GM21528 (cell line): ENCODE results near the gene CSTF1.
"Not testable (repeated sequence)": the region's sequence is repeated elsewhere in the genome, so short reads cannot be mapped to it uniquely, and the experiment has no call there.

ENCODE experiments used
- ATAC-seq: cut with Tn5 transposase; IDR thresholded peaks from one replicate; pipeline ENCODE4 v1.9.1; 2021; ENCODE audit warnings: mild to moderate bottlenecking, moderate library complexity; ENCODE audit not compliant: unreplicated experiment, low FRiP score

The CSTF1 gene

DNA sequence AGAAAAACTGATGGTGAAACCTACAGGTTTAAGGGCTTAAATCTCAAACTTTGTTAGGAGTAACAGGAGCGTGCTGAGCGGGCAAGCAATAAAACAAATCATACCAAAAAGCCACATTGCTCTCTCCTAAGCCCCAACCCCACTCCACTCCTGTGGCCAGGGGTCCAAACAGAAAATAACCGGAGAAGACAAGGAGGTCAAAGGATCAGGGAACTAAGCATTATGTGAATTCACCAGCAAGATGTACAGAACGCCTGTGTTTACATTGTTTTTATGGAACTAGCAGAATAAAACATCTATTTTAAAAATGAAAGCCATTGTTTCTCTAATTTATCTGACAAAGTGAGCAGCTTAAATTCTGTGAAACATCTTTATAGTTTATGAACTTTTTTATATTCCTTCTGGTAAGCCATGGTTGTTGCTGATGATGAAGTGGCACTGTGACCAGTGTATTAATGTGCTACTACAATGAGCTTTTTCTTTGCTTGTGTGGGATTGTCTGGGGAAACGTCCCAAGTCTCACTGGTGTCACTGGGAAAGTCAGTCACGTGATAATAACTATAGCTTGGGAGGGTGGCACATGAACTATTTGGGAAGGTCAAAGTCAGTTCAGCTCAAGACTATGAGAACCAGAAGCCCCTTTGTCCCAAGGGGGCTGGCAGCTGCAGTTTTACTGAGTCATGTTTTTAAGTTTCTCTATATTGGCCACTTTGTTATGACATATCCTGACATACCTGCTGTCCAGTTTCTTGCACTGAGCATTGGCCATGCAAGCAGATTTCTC, 23.9 kb upstream of the CSTF1 start:
- ATAC-seq: no peak

DNA sequence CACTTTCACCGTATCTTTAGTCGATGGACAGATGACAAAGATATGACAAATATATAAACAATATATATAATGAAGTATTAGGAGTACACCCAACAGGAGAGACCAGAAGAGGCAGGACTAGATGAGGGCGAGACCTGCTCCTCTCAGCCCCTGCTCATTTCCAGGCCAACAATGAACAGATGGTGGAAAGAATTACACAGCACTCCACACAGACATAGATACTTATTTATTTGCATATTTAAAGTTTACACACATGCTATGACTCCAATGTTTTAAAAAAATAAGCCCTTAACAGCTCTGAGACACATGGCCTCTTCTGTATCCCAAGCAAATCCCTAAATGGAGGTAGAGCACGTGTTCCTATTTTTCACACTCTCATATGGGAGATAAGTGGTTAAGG, 23.3 kb upstream of the CSTF1 start:
- no peak for ATAC-seq

DNA sequence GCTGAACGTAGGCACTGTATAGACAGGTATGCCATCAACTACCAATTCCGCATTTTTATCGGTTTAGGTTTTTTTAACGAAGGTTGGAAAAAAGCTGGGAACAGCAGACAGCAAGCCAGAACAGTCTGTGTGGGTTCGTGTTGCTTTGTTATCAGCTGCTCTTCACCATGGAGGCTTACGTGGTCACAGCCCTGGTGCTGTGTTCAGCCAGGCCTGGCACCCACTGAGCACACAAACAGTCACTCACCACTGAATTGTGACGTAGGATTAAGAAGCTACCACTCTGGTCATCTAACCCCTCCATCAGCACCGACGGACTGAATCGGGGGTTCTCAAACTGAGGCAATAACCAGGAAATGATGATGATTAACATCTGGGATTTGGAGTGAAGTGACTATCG, 20.5 kb upstream of the CSTF1 start:
- ATAC-seq: no peak

DNA sequence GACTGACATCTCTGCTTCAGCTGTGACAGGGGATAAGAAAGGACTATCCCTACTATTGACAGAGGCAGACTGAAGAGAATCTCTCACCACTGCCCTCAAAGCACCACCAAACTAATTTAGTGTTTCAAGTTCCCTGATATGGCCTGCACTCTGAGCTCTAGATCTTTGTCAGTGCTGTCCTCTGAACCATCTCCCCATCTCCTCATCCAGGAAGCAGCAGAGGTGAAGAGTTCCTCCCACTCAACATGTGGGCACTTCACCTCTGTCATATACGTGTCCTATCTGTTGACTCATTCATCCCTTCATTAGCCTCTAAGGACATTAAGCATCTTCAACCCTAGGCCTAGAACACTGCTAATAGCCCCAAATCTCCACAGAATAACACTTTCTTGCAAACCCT, 19.6 kb upstream of the CSTF1 start:
- no peak for ATAC-seq

DNA sequence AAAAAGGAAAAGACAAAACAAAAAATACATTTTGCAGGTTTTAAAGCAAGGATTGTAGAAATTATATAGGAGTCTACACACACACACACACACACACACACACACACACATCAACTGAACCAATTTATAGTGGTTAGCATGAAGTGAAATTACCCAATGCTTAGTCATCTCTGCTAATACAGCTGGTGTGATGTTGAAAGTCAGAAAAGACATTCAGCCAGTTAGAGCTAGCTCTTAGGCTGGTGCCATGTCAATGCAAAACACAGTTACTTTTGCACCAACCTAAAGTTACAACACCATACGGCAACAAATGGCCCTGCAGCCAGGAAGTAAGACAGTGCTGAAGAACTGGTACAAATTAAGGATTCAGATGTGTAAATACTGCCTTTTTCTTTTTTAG, 18.5 kb upstream of the CSTF1 start:
- ATAC-seq: no peak

DNA sequence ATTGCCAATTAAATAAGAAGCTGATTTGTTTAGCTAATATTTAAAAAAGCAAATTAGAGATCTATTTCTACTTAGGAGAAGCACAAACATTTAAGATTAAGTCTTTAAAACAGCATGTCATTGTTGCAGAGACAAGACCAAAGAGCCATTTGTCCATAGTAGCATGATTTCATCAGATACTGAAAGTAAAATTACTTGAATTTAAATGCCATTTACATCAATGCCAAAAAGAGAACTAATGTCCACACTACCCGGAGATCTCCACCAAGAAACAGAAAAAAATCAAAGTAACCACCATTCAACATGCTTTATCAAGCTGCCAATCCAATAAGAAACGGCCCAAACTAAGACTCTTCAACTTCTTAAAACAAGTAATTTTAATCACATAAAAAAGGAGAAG, 16.1 kb upstream of the CSTF1 start:
- no peak for ATAC-seq

DNA sequence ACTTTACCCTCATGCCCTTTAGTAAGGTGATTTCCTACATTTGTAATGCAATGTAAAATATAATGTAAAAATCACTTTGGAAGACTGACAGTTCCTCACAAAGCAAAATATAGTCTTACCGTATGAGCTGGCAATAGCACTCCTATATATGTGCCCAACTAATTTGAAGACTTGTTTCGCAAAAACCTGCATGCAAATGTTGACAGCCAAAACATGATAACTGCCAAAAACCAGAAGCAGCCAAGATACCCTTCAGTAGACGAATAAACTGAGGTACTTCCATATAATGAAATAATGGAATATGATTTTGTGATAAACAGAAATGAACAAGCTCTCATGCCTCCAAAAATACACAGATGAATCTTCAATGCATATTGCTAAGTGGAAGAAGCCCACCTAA, 14.1 kb upstream of the CSTF1 start:
- no peak for ATAC-seq

DNA sequence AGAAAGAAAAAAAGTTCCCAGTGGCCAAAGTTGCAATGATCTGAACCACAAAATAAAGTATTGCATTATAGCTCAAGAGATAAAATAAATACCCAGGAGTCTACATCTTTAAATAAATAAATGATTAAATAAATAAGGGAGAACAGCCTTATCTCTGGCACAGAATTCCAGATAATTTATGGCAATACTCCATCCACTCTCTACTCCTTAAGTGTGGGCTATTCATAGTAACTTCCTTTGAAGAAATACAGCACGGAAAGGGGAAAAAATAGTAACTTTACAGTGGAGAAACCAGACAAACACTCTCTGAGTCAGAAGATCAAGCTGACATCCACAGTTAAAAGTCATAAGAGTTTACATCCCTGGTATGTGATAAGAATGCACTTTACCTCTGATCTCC, 12.1 kb upstream of the CSTF1 start:
- no peak for ATAC-seq

DNA sequence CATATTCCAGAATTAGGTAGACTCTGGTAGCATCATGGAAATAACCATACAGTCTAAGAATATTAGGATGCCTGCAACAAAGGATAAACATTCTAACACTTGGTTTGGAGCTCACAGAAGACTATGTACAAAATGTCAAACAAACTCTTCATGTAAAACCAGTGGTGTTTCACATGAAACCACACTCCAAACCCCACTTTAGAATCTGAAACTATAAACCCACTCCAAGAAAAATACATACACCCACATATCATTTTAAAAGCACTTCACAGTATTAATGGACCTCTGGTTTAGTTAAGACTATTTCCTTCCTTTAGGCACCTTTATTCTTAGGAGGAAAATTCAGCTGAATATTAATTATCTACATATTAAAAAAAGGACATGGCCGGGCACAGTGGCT, 10.9 kb upstream of the CSTF1 start:
- no peak for ATAC-seq

DNA sequence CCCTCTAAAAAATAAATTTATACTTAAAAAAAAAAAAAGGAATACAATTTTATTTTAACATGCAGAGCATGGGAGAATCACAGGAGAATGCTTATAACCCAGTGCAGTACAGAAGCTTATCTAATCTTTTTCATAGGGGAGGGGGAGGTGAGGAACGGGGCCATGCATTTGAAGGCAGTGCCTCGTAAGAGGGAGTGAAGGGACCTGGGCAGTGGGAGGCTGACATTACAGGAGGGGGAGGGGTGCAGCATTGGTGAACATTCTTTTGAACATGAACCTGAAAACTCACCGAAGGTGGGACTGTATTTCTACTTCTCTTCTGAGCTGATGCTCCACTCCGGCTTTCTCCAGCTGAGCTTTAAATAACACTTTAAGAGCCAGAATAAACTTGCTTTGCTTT, 9.7 kb upstream of the CSTF1 start:
- no peak for ATAC-seq

DNA sequence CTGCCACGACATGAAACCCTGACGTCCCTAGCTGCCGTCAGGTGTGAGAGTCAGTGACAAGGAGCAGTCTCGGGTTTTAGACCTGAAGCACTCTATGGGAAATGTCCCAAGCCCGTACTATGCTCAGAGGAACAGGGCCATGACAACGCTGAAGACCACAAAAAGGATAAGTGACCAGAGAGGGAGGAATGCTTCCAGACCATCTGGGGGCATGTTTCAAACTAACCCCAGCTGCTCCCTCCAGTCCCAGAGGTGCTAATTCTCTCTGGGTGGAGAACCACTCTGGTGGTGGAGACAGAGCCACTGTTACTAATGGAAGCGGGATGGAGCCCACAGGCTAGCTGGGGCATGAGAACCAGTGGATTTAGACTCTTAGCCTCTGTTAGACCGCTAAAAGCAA, 9.1 kb upstream of the CSTF1 start:
- no peak for ATAC-seq

DNA sequence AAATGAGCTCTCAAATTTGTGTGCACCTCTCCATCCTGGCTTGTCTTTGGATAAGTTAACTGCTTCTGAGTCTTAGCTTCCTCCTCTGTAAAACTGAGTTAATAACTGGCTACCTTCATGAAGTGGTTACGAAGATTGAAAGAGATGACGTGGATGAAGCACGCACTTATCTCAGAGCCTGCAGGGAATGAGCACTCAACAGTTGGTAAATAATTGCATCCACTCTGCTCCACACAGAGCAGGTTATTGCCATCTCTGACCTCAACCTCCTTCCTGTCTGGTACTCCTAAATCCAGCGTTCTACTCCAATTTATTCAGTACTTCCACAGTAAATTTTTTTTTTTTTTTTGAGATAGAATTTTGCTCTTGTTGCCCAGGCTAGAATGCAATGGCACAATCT, 7.3 kb upstream of the CSTF1 start:
- no peak for ATAC-seq

DNA sequence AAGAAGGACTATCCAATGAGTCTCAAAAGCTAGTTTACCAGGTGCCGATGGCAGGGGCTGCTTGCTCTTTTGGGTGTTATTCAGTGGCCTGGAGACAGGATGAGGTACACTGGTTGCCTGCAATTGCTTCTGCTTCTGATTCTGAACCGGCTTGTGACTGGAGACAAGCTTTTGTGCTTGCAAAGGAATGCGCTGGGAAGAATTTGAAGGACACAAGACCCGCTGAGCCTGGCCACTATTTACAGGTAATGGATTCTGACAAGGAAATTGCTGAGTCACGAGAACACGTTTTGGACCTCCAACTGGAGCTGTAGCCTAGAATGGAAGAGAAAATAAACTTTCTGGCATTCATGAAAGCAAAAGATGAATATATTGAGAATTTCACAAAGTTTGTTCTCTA, 6.2 kb upstream of the CSTF1 start:
- ATAC-seq: no peak

DNA sequence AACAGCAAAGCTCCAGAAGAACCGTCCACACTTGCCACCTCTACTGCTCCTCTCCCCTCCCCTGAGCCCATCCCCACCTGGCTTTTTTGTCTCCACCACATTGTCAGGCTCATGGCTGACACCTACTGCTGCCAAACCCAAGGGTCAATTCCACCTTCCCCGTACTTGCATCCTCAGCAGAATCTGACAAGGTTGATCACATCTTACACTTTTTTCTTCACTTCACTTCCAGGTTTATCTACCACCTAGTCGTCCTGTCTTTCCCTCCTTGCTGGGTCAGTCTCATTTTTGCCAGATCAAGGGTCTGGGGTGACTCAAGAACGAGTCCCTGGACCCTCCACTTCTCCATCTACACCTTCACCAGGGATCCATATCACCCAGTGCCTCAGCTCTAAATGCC, 3.6 kb upstream of the CSTF1 start:
- ATAC-seq: no peak

DNA sequence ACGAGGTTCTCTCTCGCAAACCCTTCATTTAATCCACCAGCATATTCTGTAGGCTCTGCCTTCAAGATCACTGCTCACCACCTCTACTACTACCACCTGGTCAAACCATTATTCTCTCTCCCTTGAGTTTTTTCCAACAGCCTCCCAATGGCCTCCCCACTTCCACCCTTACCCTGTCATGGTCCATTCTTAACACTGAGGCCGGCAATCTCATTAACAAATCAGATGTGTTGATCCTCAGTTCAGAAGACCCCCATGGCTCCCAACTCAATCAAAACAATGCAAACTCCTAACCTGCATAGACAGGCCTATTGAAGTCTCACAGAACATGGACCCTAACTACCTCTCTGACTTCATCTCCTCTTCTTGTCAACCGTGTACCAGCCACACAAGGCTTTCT, 2.6 kb upstream of the CSTF1 start:
- no peak for ATAC-seq

DNA sequence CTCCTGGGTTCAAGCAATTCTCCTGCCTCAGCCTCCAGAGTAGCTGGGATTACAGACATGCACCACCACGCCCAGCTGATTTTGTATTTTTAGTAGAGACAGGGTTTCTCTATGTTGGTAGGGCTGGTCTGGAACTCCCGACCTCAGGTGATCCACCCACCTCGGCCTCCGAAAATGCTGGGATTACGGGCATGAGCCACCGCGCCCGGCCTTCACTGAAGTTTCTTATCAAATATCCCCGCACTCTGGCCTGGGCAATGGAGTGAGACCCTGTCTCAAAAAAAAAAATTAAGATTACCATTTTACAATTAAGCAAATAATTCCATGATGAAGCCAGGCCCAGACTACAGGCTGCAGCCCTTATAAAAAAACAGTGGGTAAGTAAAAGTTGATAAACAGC, 2.0 kb upstream of the CSTF1 start:
- ATAC-seq: not testable (repeated sequence)

DNA sequence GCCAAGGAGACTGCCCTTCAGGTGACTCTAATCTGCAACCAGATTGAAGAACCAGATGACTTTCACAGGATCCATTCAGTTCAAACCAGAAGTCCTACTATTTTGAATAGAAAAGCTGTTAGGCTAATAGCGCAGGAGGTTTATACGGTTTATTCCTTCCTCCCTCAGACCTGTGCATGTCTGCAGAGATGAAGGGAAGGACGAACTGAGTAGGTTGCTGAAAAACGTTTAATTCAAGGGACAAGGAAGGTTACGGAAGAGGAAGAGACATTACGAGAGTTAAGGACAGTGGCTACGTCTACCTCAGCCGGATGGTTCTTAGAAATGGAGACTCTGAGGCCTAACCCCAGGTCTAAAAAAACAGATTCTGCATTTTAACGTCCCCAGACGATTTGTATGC, 1.4 kb upstream of the CSTF1 start:
- no peak for ATAC-seq

DNA sequence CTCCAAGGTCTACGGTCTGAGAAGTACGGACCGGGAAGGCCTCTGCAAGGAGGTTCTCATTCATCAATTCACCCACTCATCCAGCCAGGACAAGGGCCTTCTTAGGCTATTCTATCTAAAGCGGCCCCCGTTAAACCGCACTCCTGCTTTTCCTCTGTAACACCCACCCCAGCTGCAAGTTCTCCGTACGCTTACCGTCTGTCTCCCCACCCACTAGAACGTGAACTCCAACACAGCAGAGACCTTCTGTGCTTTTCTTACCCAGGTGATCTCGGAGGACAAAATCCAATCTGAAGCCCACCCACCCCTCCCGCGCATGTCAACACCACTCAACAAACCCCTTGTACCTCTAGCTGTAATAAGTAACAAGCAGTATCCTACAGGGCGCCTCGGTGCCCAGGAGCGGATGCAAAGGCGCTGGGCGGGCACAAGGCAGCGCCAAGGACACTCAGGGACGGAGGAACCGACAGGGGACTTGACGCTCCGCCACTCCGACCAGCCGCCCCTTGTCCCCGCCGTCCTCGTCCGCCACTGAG, 781 bp upstream of the CSTF1 start:
- peak; percentile 44 for ATAC-seq

DNA sequence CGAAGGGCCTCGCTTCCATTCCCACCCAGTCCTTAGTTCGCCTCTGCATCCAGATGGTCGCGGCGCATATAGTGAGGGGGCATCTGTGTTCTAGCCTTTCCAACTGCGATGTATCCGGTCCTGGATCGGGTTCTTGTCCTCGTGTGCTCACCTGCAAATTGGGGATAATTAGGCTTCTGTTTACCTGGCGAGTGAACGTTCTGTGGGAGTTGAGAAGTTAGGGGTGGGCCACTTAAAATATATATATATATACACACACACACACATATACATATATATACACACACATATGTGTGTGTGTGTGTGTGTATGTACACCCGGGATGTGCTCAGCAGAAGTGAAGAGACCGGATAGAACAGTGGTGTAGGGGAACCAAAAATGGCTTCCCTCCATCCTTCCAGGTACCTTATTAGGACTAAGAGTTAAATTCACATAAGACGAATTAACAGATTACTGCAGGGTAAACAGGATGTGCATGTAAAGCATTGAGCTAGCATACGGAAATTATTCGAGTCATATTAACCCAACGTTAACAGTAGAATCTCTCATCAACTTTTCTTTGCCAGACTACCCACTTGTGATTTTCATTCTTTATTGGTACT, 537 bp downstream of the CSTF1 start:
- ATAC-seq: no peak

DNA sequence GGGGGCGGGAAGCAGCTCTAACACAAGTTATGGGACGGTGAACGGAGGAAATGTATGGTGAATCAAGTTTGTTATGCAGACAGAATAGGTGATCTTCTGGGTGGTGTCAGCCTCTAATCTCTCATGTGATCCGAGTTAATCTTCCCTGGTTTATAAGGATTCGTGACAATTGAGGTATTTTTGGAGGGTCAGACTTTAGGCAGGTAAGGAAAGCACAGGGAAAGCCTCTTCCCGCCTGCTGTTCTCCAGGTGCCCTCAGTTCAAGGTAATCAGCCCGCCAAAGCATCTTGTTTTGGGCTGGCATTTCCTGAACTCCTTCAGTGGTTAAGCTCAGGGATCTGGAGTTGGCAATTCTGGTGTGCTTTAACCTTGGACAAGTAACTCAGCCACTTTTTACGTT, 1.2 kb downstream of the CSTF1 start:
- no peak for ATAC-seq

DNA sequence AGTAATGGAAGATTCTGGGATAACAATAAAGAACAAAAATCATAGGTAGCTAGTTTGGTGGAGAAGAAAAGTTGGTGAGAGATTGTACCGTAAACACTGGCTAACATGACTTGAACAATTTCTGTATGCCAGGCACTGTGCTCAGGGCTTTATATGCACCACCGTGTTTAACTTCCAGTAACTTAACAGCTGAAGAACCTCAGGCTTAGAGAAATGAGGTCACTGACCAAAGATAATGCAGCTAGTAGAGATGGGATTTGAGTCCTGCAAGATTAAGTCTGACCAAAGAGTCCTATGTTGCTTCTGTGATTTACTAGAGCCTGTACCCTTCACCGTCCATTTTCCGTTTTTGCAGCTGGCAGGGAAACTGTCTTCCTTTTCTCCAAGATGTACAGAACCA, 2.7 kb downstream of the CSTF1 start:
- no peak for ATAC-seq

DNA sequence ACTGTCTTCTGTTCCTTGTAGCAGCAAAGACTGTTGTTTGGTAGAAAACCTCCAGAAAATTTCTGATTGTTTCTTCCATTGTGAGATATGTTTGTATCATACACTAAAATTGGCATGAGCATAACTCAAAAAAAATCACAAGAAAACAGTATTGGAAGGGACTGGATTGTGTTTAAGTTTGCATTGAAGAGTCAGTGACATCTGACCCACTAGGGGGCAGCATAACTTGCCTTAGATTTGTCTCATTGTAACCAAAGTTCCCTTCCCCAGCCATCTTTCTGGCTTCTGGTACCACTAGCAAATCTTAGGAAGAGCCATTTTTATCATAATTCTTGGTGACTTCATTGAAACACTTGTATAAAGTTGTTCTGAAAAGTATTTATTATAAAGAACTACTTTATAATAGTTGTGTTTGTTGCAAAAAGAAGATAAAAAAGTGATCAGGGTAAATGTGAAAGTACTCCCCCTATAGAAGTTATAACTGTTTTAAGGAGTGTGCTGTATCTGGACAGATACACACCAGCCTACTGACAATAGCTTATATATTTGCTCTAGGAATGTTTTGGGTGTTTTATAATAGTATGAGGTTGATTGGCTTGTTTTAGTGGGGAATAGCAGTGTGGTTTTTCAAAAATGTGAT, 7.7 kb downstream of the CSTF1 start:
- peak; percentile 65 for ATAC-seq
